Keratinocyte (primary cell): ENCODE data around the gene TBC1D4. TPM values are rescaled to one million over a fixed set of nuclear protein-coding genes. Genes with fewer than 3 reads are reported as not detected.

Experiments
- DNase-seq: peaks from one replicate; pipeline ENCODE4 v3.0.0-alpha.2; 2011; ENCODE audit warnings: low read depth, missing footprints, low spot score
- FAIRE-seq: peaks from 2 replicates; lab custom pipeline; 2011; peaks lifted over from hg19 to GRCh38; lab: Jason Lieb, UNC
- H2AFZ ChIP-seq: 2 replicates; pipeline ENCODE4 v1.6.0; 2012; ENCODE audit warnings: low read length, control low read depth, inconsistent platforms; ENCODE audit not compliant: control insufficient read depth
- H3K27ac ChIP-seq: 2 replicates; pipeline ENCODE4 v1.5.1; 2011; ENCODE audit warnings: low read length; ENCODE audit not compliant: control insufficient read depth, insufficient read depth
- H3K27me3 ChIP-seq: 3 replicates; pipeline ENCODE4 v1.6.0; 2011; ENCODE audit warnings: low read length; ENCODE audit not compliant: control insufficient read depth, insufficient read depth; ENCODE audit errors: extremely low read depth
- H3K36me3 ChIP-seq, 2 experiments: 2 replicates in 1 of 2; 3 replicates in 1 of 2; pipeline ENCODE4 v1.5.1; 2011; ENCODE audit warnings: low read length in 2 of 2, mild to moderate bottlenecking in 1 of 2; ENCODE audit not compliant: control insufficient read depth in 2 of 2, insufficient read depth in 2 of 2; ENCODE audit errors: extremely low read depth in 1 of 2
- H3K4me1 ChIP-seq: 3 replicates; pipeline ENCODE4 v1.5.1; 2011; ENCODE audit warnings: low read length; ENCODE audit not compliant: control insufficient read depth, insufficient read depth; ENCODE audit errors: extremely low read depth
- H3K4me2 ChIP-seq: 3 replicates; pipeline ENCODE4 v1.6.0; 2011; ENCODE audit warnings: low read depth, low read length; ENCODE audit not compliant: control insufficient read depth, insufficient read depth; ENCODE audit errors: extremely low read depth
- H3K4me3 ChIP-seq, 3 experiments: fragments of 200-600 bp in 1 of 3; sonication (generic) in 1 of 3; 2 replicates in 2 of 3; 3 replicates in 1 of 3; pipeline ENCODE4 v1.5.1; 2011 to 2016; ENCODE audit warnings: low read length in 3 of 3, mild to moderate bottlenecking in 3 of 3, control low read depth in 2 of 3, inconsistent platforms in 1 of 3, low read depth in 1 of 3, mixed read lengths in 1 of 3, mixed run types in 1 of 3, moderate library complexity in 1 of 3; ENCODE audit not compliant: control insufficient read depth in 2 of 3, insufficient read depth in 2 of 3; ENCODE audit errors: extremely low read depth in 1 of 3
- H3K79me2 ChIP-seq: 2 replicates; pipeline ENCODE4 v1.6.0; 2012; ENCODE audit warnings: low read length; ENCODE audit not compliant: control insufficient read depth, insufficient read depth
- H3K9ac ChIP-seq: 3 replicates; pipeline ENCODE4 v1.6.0; 2011; ENCODE audit warnings: low read length; ENCODE audit not compliant: control insufficient read depth, insufficient read depth; ENCODE audit errors: extremely low read depth
- H3K9me1 ChIP-seq: 3 replicates; pipeline ENCODE4 v1.6.0; 2011; ENCODE audit warnings: low read length; ENCODE audit not compliant: control insufficient read depth, insufficient read depth; ENCODE audit errors: extremely low read depth
- H3K9me3 ChIP-seq: 2 replicates; pipeline ENCODE4 v1.5.1; 2012; ENCODE audit warnings: low read depth, low read length; ENCODE audit not compliant: control insufficient read depth
- H4K20me1 ChIP-seq: 3 replicates; pipeline ENCODE4 v1.6.0; 2011; ENCODE audit warnings: low read length; ENCODE audit not compliant: control insufficient read depth, insufficient read depth; ENCODE audit errors: extremely low read depth
- CTCF ChIP-seq, 3 experiments: IDR thresholded peaks in 1 of 3; conservative IDR thresholded peaks in 1 of 3; optimal IDR thresholded peaks in 1 of 3; 2 replicates in 2 of 3; 3 replicates in 1 of 3; pipeline versions ENCODE3 to v1.5.1; 2011; ENCODE audit warnings: low read length in 3 of 3, mild to moderate bottlenecking in 3 of 3, moderate library complexity in 2 of 3, control low read depth in 1 of 3, inconsistent platforms in 1 of 3; ENCODE audit not compliant: insufficient read depth in 2 of 3; ENCODE audit errors: extremely low read depth in 1 of 3
- EZH2 ChIP-seq: IDR thresholded peaks from one replicate; pipeline ENCODE4 v1.6.1; 2012; ENCODE audit warnings: inconsistent platforms, mild to moderate bottlenecking, low read length, moderate library complexity
- dilution Hi-C: fragments of 300-500 bp; cut with MboI; formaldehyde crosslinking; loops from one replicate; pipeline ENCODE4 v1.7.0; 2020; ENCODE audit warnings: low sequenced_read_pairs; ENCODE audit not compliant: extremely low pct_ligation_motif_present
- polyA plus RNA-seq, 5 experiments: library from polyadenylated mRNA; depleted of rRNA in 3 of 5; stranded (reverse) in 3 of 5; stranded (forward) in 1 of 5; unstranded in 1 of 5; fragments of >200 nt; gene quantifications; 1 replicate in 1 of 5; 2 replicates in 3 of 5; 3 replicates in 1 of 5; pipeline versions ENCODE4 v1.2.1 to v1.2.3, GENCODE V29; 2011 to 2012; ENCODE audit warnings: missing spikeins in 2 of 5, low read depth in 1 of 5, low replicate concordance in 1 of 5

TBC1D4 gene
- polyA plus RNA-seq, 1 donor (not counting 4 experiments of a cell fraction or from before 2014, with no cell fraction given): 14.2 TPM

- dilution Hi-C loops: no loop called here
- H2AFZ ChIP-seq: no peak overlapping the region
- FAIRE-seq: no peak
- H3K4me2 ChIP-seq: no peak overlapping the region
- no peaks in the 10 kb centered on the region for H3K27me3 ChIP-seq
- H3K36me3 ChIP-seq: no peaks in the 10 kb centered on the region
- peaks cover 4% of the 10 kb centered on the region for H3K79me2 ChIP-seq
- no peak for DNase-seq
- H3K4me3 ChIP-seq: no peak overlapping the region
- H3K9me3 ChIP-seq: no peaks in the 10 kb centered on the region
- H3K4me1 ChIP-seq: peaks cover 4% of the 10 kb centered on the region
- no peaks in the 10 kb centered on the region for H4K20me1 ChIP-seq
- no peak overlapping the region for H3K9ac ChIP-seq
- H3K9me1 ChIP-seq: no peaks in the 10 kb centered on the region
- TF ChIP-seq CTCF (optimal IDR thresholded peaks at IDR 0.05 in 1 of 3, IDR thresholded peaks at IDR 0.05 in 1 of 3, conservative IDR thresholded peaks at IDR 0.05 in 1 of 3; ENCODE audit: extremely low read depth in 1 of 3, insufficient read depth in 2 of 3, low read length in 3 of 3): no peak
- TF ChIP-seq EZH2: no peak
- H3K27ac ChIP-seq: no peak overlapping the region
Measured at GRCh38 chr13:75372923-75373841, 108.8 kb downstream of the TBC1D4 start.

DNA sequence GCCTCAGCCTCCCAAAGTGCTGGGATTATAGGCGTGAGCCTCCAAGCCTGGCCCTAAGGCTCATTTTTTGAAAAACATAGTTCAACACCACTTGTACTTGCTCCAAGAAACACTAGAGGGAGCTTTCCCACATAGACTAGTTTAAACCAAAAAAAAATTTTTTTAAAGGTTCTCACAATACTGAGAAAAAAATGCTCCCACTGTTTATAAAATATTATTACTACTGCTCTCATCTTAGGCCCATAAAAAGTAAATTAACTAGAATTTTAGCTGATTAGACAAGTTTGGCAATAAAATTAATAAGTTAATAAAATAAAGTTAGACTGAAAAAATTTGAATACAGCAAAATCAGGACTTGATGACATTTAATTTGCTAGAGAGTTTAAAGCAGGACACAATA, 109.5 kb downstream of the TBC1D4 start:
- Histone ChIP-seq H2AFZ (no peak overlapping the region), H3K36me3 (no peaks in the 10 kb centered on the region), H3K9me1 (no peaks in the 10 kb centered on the region), H3K79me2 (peaks cover 4% of the 10 kb centered on the region), H3K27ac (no peak overlapping the region), H3K9me3 (no peaks in the 10 kb centered on the region), H3K4me1 (peaks cover 6% of the 10 kb centered on the region), H3K27me3 (no peaks in the 10 kb centered on the region), H3K4me3 (no peak overlapping the region), H3K4me2 (no peak overlapping the region), H4K20me1 (no peaks in the 10 kb centered on the region), H3K9ac (no peak overlapping the region)
- TF ChIP-seq CTCF (optimal IDR thresholded peaks at IDR 0.05 in 1 of 3, IDR thresholded peaks at IDR 0.05 in 1 of 3, conservative IDR thresholded peaks at IDR 0.05 in 1 of 3; ENCODE audit: extremely low read depth in 1 of 3, insufficient read depth in 2 of 3, low read length in 3 of 3) (peak in 2 of 3 experiments; percentile 52 to 53), EZH2 (no peak)
- dilution Hi-C loops: no loop called here
- FAIRE-seq (no peak), DNase-seq (no peak)
